ENCODE data around the gene ATP6V1D.

Gene ATP6V1D

DNA sequence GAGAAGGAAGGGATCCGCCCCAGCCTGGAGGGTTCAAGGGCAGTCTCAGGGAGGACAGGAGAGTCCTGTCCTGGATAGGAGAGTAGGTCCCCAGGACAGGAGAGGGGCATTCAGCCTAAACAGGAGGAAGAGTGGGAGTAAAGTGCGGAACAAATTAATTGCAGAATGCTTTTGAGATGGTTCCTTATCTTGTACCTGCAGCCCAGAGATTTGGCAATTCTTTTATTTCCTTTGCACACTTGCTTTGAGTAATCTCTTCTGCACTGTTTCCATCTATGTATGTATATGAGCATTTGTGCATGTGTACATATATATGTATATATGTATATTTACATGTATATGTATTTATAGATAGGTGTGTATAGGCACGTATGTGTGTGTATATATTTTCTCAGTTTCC lies 29.7 kb upstream of the ATP6V1D start:
- TF ChIP-seq, protein P1, sequence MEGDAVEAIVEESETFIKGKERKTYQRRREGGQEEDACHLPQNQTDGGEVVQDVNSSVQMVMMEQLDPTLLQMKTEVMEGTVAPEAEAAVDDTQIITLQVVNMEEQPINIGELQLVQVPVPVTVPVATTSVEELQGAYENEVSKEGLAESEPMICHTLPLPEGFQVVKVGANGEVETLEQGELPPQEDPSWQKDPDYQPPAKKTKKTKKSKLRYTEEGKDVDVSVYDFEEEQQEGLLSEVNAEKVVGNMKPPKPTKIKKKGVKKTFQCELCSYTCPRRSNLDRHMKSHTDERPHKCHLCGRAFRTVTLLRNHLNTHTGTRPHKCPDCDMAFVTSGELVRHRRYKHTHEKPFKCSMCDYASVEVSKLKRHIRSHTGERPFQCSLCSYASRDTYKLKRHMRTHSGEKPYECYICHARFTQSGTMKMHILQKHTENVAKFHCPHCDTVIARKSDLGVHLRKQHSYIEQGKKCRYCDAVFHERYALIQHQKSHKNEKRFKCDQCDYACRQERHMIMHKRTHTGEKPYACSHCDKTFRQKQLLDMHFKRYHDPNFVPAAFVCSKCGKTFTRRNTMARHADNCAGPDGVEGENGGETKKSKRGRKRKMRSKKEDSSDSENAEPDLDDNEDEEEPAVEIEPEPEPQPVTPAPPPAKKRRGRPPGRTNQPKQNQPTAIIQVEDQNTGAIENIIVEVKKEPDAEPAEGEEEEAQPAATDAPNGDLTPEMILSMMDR (IDR thresholded peaks at IDR 0.05; ENCODE audit: insufficient read depth, low read depth, low read length, missing control alignments) = no peak
- H3K4me3 ChIP-seq (ENCODE audit: low read depth, low read length) = no peak overlapping the region
- DNase-seq (ENCODE audit: low read depth) = no peak

DNA sequence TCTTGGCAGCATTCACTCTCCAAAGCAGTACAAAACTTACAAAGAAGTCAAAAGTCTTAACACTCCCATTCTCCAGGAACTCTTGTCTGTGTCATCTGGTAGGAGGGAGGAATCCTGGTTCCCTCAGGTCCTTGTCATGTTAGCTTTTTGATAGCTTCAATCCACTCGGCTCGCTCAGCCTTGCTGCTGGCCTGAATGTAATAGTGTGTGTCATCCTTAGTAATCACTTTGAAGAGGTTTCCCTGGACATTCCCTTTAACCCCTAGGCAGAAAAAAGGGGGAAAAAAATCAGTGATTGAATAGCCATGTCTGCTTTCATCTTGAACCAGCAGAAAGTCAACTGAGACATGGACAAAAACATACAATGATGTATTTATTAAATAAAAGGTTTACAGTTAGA lies 27.6 kb upstream of the ATP6V1D start:
- H3K4me3 ChIP-seq (ENCODE audit: low read depth, low read length) = no peak overlapping the region
- TF ChIP-seq, protein P1 (IDR thresholded peaks at IDR 0.05; ENCODE audit: insufficient read depth, low read depth, low read length, missing control alignments) = no peak
- DNase-seq (ENCODE audit: low read depth) = no peak

DNA sequence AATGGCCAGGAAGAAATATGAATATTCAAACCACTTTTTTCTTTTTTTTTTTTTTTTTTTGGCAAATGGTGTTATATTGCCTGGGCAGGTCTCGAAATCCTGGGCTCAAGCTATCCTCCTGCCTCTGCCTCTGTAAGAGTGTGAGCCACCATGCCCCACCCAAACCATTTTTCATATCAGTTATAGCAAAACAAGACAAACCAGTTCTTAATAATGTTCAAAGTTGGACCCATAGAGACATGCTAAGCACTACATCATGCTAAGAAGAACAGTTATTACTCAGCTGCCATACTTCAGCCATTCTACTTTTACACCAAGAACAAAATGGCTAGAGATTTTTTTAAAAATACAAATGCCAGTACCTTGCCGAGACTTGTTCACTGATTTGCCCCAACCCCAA lies 26.0 kb upstream of the ATP6V1D start:
- TF ChIP-seq, protein P1 (IDR thresholded peaks at IDR 0.05; ENCODE audit: insufficient read depth, low read depth, low read length, missing control alignments) = no peak
- no peak overlapping the region for H3K4me3 ChIP-seq (ENCODE audit: low read depth, low read length)
- DNase-seq (ENCODE audit: low read depth) = no peak

DNA sequence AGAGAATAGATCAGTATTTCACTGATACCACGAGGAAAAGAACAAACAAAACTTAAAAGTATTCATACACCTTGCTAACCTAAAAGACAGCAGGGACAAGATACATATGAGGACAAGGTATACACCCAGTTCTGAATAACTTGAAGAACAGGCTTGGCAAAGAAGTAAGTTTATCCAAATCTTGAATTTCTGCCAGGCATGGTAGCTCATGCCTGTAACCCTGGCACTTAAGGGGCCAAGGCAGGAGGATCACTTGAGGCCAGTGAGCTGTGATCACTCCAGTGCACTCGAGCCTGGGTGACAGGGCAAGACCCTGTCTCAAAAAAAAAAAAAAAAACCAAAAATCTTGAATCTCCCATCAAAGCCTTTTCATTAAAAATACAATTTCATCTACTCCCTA lies 25.5 kb upstream of the ATP6V1D start:
- TF ChIP-seq, protein P1 (IDR thresholded peaks at IDR 0.05; ENCODE audit: insufficient read depth, low read depth, low read length, missing control alignments) = no peak
- no peak for DNase-seq (ENCODE audit: low read depth)
- H3K4me3 ChIP-seq (ENCODE audit: low read depth, low read length) = no peak overlapping the region

DNA sequence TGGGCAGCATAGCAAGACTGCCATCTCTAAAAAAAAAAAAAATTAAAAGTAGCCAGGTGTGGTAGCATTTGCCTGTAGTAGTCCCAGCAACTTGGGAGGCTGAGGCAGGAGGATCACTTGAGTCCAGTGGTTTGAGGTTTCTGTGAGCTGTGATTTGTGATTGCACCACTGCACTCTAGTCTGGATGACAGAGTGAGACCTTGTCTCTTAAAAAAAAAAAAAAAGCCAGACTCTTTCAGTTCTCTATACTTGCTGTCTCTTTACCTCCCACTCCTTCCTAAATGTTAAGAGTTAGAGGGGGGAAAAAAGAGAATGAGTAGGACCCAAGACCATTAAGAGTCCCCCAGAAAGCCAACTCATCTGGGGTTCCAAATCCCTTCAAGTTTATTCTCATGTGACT lies 18.3 kb upstream of the ATP6V1D start:
- TF ChIP-seq, protein P1 (IDR thresholded peaks at IDR 0.05; ENCODE audit: insufficient read depth, low read depth, low read length, missing control alignments) = no peak
- H3K4me3 ChIP-seq (ENCODE audit: low read depth, low read length) = no peak overlapping the region
- DNase-seq (ENCODE audit: low read depth) = no peak

DNA sequence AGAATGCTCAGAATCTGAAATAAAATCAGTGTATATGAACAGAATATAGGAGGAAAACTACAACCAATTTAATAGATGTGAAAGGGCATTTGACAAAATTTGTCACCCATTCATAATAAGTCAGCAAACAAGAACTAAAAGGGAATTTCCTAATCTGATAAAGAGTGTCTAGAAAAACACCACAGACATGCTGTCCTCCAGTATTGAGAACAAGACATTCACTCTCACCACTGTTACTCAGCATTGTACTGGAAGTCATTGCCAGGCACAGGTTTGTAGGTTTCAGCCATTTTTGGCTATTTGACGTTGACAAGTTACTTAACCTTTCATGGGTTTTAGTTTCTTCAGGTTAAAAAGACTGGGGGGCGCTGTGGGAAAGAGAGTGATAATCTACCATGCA lies 13.7 kb upstream of the ATP6V1D start:
- no peak overlapping the region for H3K4me3 ChIP-seq (ENCODE audit: low read depth, low read length)
- DNase-seq (ENCODE audit: low read depth) = peak; percentile 36
- TF ChIP-seq, protein P1 (IDR thresholded peaks at IDR 0.05; ENCODE audit: insufficient read depth, low read depth, low read length, missing control alignments) = no peak

DNA sequence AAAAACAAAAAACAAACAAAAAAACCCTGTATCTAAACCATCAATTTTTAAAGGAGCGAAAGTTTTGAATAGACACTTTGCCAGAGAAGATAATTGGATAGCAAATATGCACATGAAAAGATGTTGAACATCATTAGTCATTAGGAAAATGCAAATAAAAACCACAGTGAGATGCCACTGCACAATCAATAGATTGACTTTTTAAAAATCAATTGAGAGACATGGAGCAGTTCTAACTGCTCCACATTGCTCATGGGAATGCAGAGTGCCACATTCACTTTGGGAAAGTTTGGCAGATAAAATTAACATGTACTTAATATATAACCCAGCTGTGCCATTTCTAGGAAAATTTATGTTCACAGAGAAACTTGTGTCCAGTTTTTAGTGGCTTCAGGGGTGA lies 13.2 kb upstream of the ATP6V1D start:
- TF ChIP-seq, protein P1 (IDR thresholded peaks at IDR 0.05; ENCODE audit: insufficient read depth, low read depth, low read length, missing control alignments) = no peak
- no peak overlapping the region for H3K4me3 ChIP-seq (ENCODE audit: low read depth, low read length)
- no peak for DNase-seq (ENCODE audit: low read depth)
